ENCODE results near the gene SFSWAP.

Gene SFSWAP

DNA sequence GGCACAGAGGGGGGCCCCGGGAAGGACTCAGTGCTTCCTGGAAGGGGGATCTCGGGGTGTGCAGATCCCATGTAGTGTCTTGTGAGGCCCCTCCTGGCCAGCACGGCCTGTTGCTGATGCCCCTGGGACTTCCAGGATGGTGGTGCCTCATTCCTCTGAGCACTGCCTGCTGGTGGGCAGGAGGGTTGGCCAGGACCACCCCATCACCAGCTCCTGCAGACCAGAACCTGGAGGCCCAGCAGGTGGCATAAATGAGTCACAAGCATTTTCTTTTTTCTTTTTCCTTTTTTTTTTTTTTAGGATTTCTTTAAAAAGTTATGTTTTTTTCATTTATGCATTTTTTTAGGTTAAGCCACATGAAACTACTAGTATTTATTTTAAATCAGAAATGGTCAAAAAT lies 125.3 kb downstream of the SFSWAP start:
- no peak for DNase-seq (ENCODE audit: low spot score)

- DNase-seq (ENCODE audit: low spot score), result no peak
Measured at GRCh38 chr12:131836714-131837397, 126.0 kb downstream of the SFSWAP start.

GRCh38 chr12:131840643-131841416 lies 129.9 kb downstream of the SFSWAP start:
- no peak for DNase-seq (ENCODE audit: low spot score)

DNA sequence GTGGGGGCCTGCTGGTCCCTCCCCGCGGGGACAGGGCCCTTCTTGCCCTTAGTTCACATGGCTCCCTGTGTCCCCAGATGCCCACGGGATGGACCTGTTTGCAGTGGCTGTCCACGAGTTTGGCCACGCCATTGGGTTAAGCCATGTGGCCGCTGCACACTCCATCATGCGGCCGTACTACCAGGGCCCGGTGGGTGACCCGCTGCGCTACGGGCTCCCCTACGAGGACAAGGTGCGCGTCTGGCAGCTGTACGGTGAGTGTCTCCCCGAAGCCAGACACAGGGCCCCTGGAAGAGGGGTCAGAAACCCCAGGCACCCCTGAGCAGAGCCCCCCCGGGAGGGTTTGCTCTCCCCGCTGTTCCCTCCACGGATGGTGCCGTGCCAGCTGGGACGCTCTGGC lies 130.7 kb downstream of the SFSWAP start:
- DNase-seq (ENCODE audit: low spot score), result no peak

- no peak for DNase-seq (ENCODE audit: low spot score)
Measured at GRCh38 chr12:131842169-131842568, 131.3 kb downstream of the SFSWAP start.

DNA sequence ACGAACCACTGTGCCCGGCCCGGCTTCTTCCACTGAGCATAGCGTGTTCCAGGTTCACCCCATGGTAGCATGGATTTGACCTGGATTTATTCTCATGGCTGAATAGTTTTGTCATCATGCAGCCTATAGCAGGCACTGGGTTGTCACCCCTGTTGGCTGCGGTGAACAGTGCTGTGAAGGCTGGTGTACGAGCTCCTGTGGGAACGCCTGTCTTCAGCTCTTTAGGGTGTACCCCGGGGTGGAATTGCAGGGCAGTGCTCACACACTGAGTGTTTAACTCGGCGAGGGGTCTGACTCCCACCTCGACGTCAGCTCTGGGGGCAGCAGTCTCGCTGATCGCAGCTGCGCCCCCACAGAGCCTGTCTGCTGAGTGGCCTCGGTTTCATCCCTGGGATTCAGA lies 132.6 kb downstream of the SFSWAP start:
- DNase-seq (ENCODE audit: low spot score), result no peak

- no peak for DNase-seq (ENCODE audit: low spot score)
Measured at GRCh38 chr12:131844140-131844539, 133.2 kb downstream of the SFSWAP start.

DNA sequence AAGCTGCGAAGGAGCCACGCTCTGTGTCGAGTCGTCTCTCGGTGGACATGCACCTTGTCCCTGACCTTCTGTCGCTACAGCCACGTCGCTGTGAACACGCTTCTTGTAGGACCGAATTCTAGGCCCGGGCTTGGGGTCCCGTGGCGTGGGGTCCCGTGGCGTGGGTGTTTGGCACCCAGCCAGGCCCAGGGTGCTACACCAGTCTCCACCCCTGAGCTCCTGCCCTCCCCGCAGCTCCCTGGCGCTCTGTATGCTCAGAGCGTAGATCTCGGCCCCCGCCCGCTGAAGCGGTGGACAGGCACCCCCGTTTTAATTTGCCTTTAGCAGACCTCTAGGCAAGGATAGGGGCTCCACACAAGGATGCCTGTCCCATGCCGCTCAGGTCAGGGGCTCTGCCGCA lies 133.8 kb downstream of the SFSWAP start:
- DNase-seq (ENCODE audit: low spot score), result no peak

DNA sequence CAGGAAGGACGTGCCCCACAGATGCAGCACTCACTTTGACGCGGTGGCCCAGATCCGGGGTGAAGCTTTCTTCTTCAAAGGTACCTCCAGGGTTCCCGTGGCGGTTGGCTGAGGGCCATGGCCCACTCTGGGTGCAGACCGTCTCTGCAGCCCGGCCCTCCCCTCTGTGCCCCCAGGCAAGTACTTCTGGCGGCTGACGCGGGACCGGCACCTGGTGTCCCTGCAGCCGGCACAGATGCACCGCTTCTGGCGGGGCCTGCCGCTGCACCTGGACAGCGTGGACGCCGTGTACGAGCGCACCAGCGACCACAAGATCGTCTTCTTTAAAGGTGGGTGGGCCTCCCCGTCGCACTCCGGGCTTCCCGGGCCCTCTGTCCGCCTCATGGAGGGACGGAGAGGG lies 134.2 kb downstream of the SFSWAP start:
- DNase-seq (ENCODE audit: low spot score), result no peak

- DNase-seq (ENCODE audit: low spot score), result no peak
Measured at GRCh38 chr12:131847456-131847855, 136.6 kb downstream of the SFSWAP start.

DNA sequence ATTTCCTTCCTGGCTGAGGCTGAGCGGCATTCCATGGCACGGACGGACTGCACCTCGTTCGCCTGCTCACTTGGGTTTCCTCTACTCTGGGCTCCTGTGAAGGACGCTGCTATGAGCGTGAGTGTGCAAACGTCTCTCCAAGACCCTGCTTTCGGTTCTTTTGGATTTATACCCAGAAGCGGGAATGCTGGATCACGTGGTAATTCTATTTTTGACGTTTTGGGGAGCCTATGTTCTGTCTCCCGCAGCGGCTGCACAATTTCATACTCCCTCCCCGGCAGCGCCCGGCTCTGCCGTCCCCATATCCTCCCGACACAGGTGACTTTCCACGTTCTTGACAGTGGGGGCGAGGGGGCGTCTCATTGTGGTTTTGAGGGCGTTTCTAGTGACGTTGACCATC lies 137.9 kb downstream of the SFSWAP start:
- no peak for DNase-seq (ENCODE audit: low spot score)
